HG02938 (cell line): ENCODE results near the gene ARHGAP21.

Experiments used
- ATAC-seq: cut with Tn5 transposase; IDR thresholded peaks from one replicate; pipeline ENCODE4 v1.9.1; 2021; ENCODE audit warnings: mild to moderate bottlenecking, moderate library complexity; ENCODE audit not compliant: unreplicated experiment

ARHGAP21 gene

DNA sequence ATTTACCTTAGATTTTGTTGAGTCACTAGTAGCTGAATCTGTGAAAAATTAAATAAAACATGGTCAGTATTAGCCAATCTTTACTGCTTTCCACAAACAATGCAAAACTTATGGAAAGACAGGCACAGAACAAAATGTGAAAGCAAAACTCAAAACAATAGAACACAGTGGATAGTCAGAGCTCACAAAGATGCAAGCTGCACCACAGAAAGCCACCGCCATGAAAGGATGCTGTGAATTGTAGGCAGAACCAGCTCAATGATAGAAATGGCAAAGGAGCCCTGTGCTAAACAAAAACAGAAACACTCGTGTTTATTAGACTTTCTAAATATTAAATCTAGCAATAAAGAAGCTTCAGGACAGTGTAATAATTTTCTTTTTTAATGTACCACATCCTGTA, 134.4 kb downstream of the ARHGAP21 start:
- ATAC-seq: no peak

DNA sequence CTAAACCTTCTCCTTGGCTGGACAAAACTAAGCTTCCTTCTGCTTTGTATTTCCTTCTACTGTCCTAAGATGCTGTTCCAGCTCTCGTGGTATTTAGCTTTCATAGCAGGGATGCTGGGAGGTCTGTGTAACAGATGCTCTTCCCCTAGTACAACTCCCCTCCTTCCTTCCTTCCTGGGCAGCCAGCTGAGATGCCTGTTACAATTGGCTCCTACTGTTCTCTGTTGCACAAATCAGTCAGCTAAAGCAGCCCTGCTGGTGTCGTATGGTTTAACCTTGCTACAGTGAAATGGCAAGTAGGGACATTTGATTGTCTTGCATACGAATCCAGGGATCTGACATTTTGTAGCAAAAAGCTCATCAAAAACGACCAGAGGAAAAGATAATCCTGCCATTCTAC, 143.8 kb downstream of the ARHGAP21 start:
- no peak for ATAC-seq

DNA sequence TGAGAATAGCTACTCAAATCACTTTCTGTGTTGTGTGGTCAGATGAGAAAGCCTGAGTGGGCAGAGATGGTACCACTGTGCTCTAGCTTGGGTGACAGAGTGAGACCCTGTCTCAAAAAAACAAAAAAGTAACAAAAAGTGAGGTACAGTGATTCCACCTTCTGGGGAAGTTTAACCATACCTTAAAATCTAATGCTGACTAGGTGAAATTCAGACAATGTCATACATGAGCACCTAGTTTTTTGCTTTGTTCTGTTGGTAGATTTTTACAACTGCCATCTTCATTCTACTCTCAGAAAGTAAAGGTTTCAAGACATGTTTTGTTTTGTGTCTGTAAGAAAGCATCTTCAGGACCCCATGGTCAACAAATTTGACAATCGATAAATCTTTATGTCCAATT, 144.2 kb downstream of the ARHGAP21 start:
- no peak for ATAC-seq

DNA sequence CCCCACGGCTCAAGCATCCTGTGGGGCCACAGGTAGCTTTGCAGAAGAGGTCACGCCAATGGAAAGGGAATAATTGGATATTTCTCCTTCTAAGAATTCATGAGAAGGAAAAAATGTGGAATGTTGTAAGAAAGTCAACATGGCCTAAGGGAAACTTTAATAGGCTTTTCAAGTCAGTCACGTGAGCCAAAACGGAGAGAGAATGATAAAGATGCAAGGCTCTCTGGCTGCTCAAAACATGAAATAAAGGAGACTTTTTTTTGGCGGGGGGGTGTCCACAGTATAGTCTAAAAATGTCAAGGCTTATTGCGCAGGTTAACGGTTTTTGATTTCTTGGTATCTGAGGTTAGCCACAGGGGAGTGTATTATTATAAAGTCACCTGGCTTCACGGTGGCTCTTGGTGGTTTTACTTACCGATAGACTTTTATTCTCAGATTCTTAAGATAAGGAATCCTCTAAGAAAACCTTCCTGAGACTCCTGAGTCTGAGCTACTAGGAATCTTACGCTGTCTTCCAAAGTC, 148.1 kb downstream of the ARHGAP21 start:
- no peak for ATAC-seq

DNA sequence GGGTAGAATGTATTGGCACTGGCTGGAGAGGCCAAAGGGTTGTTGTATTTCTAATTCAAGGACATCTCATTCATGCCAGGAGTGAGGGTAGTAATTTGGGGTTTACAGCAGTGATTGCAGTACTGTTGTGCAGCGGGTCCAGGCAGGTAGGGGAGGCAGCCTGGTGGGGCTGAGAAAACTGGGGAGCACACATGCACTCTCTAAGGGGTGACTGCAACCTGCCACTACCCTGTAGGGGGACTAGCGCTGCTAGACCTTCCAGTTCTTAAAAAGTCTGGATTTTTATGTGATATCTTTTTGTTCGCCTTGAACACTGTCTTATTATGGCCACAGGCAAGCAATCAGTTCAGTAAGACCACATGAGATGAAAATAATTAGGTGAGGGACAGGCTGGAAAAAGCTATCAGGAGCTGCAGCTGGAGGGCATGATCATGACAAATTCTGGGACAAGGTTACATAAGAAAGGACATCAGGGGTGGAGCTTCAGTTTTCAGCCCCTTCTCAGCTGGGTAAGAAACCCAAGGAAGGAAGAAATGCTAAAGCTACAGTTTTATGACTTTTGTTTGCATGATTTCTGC, 149.0 kb downstream of the ARHGAP21 start:
- ATAC-seq: no peak

DNA sequence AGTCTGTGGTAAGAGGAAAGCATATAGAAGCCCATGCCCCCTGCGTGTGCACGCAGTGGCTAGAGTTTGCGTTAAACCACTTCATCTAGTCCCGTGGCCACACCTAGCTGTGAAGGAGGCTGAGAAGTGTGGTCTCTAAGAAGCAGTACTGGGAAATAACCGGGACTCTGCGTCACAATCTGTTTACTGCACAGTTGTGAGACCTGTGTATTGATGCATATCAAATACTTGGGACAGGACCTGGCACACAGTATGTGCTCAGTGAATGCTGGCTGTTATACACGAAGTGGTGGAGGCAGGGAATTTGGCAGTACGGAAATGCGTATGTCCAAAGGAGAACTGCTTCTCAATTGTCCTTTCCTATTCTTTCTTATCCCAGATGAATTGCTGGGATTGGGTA, 149.5 kb downstream of the ARHGAP21 start:
- no peak for ATAC-seq

DNA sequence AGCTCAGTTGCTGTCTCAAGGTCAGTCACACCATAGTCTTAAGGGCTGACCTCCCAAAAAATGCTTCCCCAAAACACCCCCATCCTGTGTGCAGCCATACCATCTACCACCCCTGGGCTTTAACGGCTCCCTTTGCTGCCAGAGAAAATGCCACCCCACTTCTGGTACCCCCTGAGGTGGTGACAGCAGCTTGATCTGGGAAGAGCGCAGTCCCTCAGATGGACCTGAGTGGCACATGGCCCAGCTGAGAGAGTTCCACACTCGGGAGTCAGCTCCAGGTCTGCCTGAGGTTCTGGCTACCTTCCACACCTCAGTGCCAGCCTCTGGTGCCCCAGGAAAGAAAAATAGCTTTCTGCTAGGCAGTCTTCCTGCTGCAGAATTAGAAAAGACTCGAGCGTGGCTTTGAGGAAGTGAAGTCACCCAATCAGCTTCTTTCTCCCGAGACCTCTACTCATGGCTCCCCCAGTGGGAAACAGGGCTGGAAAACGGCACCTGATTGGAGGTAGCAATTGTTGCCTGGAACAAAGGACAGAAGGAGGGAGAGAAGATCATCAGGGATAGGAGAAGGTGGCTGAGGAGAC, 151.7 kb downstream of the ARHGAP21 start:
- ATAC-seq: no peak

DNA sequence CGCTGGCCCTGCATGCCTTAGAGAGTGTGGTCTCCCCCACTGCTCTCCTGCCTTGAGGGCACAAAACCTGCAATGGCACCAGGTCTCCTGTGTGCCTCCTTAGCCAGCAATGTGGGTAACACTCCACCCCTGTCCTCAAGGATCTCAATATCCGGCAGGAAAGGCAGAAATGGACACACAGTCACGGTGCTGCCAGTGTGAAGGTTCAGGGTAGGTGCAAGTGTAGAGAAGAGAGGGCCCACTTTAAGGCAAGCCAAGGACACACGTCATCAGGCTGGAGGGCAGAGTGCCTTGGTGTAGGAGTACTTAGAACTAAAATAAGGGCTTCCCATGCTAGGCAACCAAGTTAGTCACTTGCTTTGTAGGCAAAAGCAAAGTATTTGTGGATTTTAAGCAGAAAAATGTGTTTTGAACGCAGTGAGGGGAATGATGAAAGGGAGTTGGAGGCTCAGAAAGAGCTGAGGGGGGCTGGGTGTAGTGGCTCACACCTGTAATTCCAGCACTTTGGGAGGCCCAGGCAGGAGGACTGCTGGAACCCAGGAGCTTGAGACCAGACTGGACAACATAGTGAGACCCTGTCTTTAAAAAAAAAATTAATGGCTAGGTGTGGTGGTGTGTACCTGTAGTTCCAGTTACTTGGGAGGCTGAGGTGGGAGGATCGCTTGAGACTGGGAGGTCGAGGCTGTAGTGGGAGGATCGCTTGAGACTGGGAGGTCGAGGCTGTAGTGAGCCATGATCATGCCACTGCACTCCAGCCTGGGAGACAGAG, 152.8 kb downstream of the ARHGAP21 start:
- ATAC-seq: no peak

DNA sequence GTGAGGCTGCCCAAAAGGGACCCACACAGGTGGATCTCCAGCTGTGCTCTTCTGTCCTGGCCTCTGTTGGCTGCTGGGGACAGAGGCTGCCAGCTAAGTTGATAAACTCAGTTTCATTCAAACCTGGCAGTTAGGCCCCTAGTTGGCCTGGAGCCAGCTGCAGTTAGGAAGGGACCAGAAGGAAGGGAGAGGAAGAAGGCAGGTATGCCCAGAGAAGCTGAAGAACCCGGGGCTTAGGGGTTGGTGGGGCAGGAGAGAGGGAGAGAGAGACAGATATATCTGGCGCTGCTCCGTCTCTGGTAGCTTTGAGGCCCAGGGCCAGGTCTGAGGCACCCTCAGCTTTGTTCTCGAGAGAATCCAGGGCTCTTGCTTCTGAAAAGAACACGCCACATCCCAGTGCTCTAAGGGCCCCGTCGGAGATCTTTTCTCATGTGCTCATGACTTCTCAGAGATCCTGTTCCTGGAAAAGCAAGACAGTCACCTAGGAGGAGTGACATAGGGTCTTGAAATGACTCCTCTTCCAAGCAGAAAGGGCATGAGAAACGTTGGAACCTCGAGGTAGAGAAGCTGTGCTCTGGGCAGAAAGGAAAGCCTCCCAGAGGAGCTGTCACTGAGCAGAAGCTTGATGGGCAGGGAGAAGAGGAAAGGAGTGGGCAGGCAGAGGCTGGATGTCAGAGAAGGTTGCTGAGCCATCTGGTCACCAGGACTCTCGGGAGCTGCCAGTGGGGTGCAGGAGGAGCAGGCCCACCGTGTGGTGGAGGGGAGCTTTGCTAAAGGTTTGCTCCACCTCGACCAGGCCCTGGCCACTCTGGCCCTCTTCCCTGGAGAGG, 153.6 kb downstream of the ARHGAP21 start:
- no peak for ATAC-seq

DNA sequence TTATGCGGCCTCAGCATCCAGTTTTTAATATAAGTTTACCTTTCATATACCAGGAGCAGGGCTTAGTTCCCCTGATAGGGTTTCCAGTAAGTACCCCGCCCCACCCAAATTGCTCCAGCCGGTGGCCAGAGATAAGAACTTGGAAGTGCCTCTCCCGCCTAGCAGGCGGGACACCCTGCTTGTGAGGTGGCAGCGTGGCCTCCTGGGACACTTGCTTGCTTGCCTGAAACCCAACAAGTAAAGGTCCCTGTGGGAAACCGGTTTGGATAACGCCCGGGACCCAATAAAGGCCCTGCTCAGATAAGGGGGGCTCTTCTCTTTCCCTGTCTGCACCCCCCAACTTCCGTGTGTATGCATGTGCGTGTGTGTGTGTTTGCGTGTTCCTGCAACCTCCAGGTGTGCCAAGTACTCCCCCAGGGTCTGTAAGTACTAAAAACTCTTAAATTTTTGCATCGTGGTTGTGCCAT, 154.3 kb downstream of the ARHGAP21 start:
- no peak for ATAC-seq

DNA sequence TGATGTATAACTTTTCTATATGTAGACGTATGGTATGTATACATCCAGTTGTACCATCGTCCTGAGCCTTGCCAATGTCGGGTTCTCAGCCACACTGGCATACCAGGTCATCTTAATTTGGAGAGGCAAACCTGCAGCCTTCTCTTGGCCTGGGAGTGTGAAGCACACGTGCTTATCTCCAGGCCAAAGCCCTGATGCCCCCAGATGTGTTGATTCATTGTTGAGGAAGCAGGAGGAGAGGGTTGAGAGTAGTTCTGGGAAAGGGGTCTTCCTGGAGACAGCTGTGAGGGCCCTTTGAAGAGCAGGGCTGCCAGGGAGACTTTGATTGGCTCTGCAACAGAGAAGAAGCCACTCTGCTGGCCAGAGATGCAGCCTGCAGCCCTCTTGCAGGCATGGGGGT, 155.6 kb downstream of the ARHGAP21 start:
- no peak for ATAC-seq

DNA sequence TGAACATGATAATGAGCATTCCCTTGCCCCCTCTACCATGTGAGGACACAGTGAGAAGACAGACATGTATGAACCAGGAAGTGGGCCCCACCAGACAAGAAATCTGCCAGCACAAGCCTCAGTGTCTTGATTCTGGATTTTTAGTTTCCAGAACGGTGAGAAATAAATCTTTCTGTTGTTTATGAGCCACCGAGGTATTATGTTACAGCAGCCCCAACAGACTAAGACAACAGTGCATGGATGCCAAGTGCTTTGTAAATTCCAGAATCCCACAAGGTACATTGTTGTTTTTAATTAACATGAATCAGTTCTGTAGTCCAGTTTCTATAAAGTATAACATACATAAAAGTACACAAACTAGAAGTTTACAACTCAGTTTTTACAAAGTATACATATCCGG, 162.2 kb downstream of the ARHGAP21 start:
- no peak for ATAC-seq

DNA sequence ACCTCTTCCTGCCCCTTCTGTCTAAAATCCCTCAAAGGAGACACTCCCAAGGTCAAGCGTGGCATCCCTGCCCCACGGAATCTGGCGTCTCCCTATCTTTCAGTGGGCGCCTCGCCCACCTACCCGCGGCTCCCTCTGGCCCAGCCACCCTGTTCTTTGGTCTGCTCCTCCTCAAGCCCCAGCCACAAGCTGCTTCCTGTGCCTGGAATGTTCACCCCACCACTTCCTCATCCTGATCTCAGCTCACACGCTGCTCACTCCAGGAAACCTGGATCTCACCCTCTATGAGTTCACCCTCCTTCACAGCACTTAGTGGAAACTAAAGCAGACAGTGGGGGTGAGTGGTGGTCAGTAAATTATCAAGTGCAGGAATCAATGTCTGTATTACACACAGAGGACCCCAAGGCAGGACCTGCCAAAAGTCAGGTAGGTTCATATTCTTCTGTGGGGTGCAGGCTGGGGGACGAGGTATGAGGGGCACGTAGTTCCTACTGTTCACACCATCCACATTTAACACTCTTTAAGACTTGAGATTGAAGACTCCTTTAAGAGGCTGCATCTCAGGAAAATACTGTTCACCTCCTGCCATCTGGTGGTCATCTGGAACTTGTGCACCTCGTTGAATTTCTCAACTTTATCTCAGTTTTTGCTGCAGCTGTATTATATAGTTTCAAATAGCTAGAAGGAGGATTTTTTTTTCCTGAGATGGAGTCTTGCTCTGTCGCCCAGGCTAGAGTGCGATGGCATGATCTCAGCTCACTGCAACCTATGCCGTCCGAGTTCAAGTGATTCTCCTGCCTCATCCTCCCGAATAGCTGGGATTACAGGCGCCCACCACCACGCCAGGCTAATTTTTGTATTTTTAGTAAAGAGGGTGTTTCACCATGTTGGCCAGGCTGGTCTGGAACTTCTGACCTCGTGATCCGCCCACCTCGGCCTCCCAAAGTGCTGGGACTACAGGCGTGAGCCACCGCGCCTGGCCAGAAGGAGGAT, 166.6 kb downstream of the ARHGAP21 start:
- peak; percentile 67 for ATAC-seq

DNA sequence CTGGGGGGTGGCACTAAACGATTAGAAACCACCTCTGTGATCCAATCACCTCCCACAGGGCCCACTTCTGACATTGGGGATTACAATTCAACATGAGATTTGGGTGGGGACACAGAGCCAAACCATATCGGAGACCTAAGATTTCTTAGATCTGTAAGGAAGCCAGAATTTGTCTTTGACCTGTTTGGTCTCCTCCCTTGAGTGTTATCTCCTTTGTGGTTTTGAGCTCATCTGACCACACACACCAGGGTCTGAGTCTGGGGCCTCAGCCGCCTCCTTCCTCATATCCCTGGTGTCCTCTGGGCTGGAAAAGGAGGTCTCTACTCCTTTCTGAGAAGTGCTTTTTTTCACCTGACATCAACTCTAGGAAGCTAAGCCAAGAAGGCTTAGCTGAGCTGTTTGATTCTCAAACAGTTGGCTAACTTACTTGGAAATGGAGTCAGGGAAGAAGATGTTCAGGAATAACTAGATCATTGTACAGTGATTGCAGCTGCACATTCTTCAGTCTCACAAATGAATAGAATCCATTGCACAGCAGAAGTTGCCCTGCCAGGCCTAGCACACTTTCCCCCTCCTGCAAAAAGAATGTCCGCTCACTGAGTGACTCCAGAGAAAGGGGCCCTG, 167.4 kb downstream of the ARHGAP21 start:
- no peak for ATAC-seq

DNA sequence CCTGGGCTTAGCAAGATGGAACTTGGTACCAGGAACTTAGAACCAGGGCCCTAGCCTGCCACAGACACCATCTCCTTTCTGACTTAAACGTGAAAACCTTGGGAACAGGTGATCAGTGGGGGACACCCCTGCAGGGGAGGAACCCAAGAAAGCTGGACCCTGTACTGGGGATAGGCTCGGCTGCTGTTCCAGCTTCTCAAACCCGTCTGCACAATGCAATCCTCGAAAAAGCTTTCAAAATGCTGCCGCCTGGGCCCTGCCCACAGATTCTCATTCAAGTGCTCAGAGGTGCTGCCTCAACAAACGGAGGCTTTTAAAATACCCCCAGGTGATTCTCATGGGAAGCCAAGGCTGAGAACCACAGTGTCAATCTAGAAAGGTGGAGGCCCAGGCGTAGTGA, 169.7 kb downstream of the ARHGAP21 start:
- ATAC-seq: no peak

DNA sequence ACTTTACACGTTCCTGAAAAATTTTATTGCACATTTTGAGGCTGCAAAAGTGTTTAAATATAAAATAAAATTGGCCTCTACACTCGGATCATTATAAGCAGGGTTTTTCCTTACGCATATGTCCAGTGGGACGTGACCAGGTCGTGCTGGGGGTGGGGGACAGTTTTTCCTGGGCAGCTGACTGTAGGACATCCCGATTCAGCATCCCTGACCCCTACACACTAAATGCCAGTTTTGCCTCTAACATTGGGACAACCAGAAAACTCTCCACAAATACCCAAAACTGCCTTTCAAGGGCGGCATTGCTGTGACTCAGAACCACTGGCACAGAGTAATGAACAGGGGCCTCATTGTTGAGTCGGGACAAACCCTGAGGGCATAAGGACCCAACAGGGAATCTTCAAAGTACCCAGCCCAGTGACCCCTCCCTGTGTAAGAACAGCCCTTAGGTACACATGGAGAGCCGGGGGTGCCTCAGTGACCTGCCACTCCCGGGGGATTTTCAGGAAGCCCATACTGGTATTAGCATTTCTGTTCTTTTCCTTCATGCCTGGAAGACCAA, 170.6 kb downstream of the ARHGAP21 start:
- ATAC-seq: no peak

DNA sequence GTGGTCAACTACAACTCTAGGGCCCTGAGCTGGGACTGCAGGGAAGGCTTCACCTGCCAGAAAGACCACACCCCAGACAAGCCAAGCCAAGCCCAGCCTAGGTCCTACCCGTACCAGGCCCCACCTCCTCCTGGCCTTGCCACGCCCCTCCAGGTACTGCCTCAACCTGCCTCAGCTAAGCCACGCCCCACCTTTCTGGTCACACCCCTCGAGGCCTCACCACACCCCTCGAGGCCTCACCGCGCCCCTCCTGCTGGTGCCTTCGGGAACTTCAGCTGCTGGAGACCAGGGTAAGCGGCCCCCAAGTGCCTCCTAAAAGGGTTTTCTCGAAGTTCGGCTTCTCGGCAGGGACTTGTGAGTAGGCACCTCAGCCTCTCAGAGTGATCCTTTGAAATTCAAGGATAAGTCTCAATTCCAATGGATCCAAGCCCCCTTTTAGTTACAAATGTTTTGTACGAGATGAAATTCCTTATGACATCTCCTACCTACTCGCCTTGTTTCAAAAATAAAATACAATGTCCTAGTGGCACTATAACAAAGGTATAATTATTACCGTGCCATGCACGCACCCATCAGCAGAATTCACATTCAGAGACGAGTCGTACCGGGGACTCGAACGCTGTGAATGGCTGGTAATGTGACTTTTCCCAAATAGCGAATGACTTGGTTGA, 171.2 kb downstream of the ARHGAP21 start:
- ATAC-seq: peak; percentile 73

DNA sequence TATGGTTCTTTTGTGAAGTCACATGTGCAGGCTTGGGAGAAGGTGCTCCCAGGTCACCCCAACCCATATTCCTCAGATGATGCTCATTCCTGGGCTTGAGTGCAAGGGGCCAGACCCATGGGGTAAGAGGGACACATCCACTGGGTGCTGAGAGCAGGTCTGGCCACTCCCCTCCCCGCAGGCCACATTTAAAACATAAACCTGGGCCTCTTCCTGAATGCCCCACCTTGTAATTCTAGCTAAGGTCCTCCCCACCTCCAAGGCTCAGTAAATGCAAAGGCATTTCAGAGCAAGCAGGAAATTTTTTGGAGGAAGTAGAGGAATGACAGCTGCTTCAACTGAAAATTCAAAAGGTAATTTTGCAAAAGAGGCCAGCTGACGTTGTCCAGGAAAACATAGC, 172.5 kb downstream of the ARHGAP21 start:
- no peak for ATAC-seq

DNA sequence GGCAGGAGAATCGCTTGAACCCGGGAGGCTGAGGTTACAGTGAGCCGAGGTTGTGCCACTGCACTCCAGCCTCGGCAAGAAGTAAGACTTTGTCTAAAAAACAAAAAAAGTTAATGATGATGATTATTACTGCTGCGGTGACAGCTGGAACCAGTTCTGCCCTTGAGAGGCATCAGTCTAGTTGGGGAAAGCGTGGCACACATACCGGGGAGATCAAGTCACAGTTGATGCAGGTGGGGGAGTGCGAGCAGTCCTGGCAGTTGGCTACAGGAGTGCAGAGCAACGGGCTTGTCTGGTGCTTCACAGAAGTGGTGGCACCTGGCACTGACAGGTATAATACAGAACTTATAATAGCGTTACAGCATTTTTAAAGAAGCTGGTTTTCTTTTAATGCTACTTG, 173.0 kb downstream of the ARHGAP21 start:
- ATAC-seq: no peak
